MM.1S (cell line): ENCODE data around the gene RABGGTB.
"Not testable (repeated sequence)": the region's sequence is repeated elsewhere in the genome, so short reads cannot be mapped to it uniquely, and the experiment has no call there.

Source experiments
- DNase-seq: peaks from one replicate; pipeline ENCODE4 v3.0.0-alpha.2; 2015
- H2AFZ ChIP-seq: fragments of 300-600 bp; sonication (generic); 2 replicates; pipeline ENCODE4 v1.6.0; 2016; ENCODE audit warnings: antibody characterized with exemption, low read length
- H3F3A ChIP-seq: fragments of 300-600 bp; sonication (generic); 2 replicates; pipeline ENCODE4 v1.6.1; 2016; ENCODE audit warnings: mild to moderate bottlenecking, antibody characterized with exemption, low read length, moderate library complexity, mixed read lengths; ENCODE audit not compliant: insufficient read depth
- H3K27ac ChIP-seq: fragments of 300-600 bp; sonication (generic); 2 replicates; pipeline ENCODE4 v1.5.1; 2016; ENCODE audit warnings: mild to moderate bottlenecking, low read length
- H3K27me3 ChIP-seq: fragments of 300-600 bp; sonication (generic); replicated peaks from 2 replicates; pipeline ENCODE4 v1.6.0; 2016; ENCODE audit warnings: low read length; ENCODE audit not compliant: insufficient read depth
- H3K36me3 ChIP-seq: fragments of 300-600 bp; sonication (generic); replicated peaks from 2 replicates; pipeline ENCODE4 v1.6.1; 2016; ENCODE audit warnings: mild to moderate bottlenecking, low read length, mixed read lengths; ENCODE audit not compliant: insufficient read depth
- H3K4me1 ChIP-seq: fragments of 300-600 bp; sonication (generic); 2 replicates; pipeline ENCODE4 v1.6.1; 2016; ENCODE audit warnings: low read length, mixed read lengths
- H3K4me2 ChIP-seq: fragments of 300-600 bp; sonication (generic); 2 replicates; pipeline ENCODE4 v1.6.0; 2016; ENCODE audit warnings: low read depth, low read length
- H3K4me3 ChIP-seq: fragments of 300-600 bp; sonication (generic); 2 replicates; pipeline ENCODE4 v1.5.1; 2016; ENCODE audit warnings: low read length, mixed read lengths
- H3K79me2 ChIP-seq: fragments of 300-600 bp; sonication (generic); 2 replicates; pipeline ENCODE4 v1.6.1; 2016; ENCODE audit warnings: mixed run types, low read length, mixed read lengths
- H3K9ac ChIP-seq: fragments of 300-600 bp; sonication (generic); 2 replicates; pipeline ENCODE4 v1.6.1; 2016; ENCODE audit warnings: low read length, mixed read lengths
- H3K9me2 ChIP-seq: fragments of 300-600 bp; sonication (generic); replicated peaks from 2 replicates; pipeline ENCODE4 v1.6.1; 2016; ENCODE audit warnings: mild to moderate bottlenecking, low read length, mixed read lengths; ENCODE audit not compliant: insufficient read depth
- H3K9me3 ChIP-seq: fragments of 300-600 bp; sonication (generic); replicated peaks from 2 replicates; pipeline ENCODE4 v1.6.1; 2016; ENCODE audit warnings: mild to moderate bottlenecking, low read length, mixed read lengths; ENCODE audit not compliant: insufficient read depth
- H4K20me1 ChIP-seq: fragments of 300-600 bp; sonication (generic); 2 replicates; pipeline ENCODE4 v1.6.1; 2016; ENCODE audit warnings: mild to moderate bottlenecking, low read length, moderate library complexity, mixed read lengths; ENCODE audit not compliant: insufficient read depth
- CTCF ChIP-seq: fragments of 300-600 bp; sonication (generic); IDR thresholded peaks from 2 replicates; pipeline ENCODE4 v1.5.1; 2016; ENCODE audit warnings: antibody characterized with exemption, low read length, mixed read lengths
- EZH2 ChIP-seq: fragments of 300-600 bp; sonication (generic); optimal IDR thresholded peaks from 2 replicates; pipeline ENCODE3; 2017; ENCODE audit warnings: low read depth, mild to moderate bottlenecking, antibody characterized with exemption, low read length, mixed read lengths
- EZH2phosphoT487 ChIP-seq: fragments of 300-600 bp; sonication (generic); IDR thresholded peaks from 2 replicates; pipeline ENCODE4 v1.6.1; 2018; ENCODE audit warnings: antibody characterized with exemption, low read length

The RABGGTB gene

GRCh38 chr1:75797273-75797588 lies 11.2 kb downstream of the RABGGTB start:
- no peaks in the 10 kb centered on the region for H3K27me3 ChIP-seq
- H3K4me2 ChIP-seq, result no peak overlapping the region
- no peaks in the 10 kb centered on the region for H3K9me3 ChIP-seq
- TF ChIP-seq CTCF (no peak), EZH2phosphoT487 (no peak), EZH2 (no peak)
- H3K9me2 ChIP-seq, result no peaks in the 10 kb centered on the region
- peaks cover 12% of the 10 kb centered on the region; the same call in 1 of the 2 replicates for H3K36me3 ChIP-seq
- H3K27ac ChIP-seq, result no peak overlapping the region
- H3K79me2 ChIP-seq, result peaks cover 14% of the 10 kb centered on the region
- no peak for DNase-seq
- no peak overlapping the region for H3K9ac ChIP-seq
- H2AFZ ChIP-seq, result no peak overlapping the region
- peaks cover 67% of the 10 kb centered on the region for H3F3A ChIP-seq
- H3K4me3 ChIP-seq, result no peak overlapping the region
- H3K4me1 ChIP-seq, result no peaks in the 10 kb centered on the region
- peaks cover 25% of the 10 kb centered on the region for H4K20me1 ChIP-seq

GRCh38 chr1:75797606-75798216 lies 11.7 kb downstream of the RABGGTB start:
- Histone ChIP-seq H3K27me3 (no peaks in the 10 kb centered on the region), H4K20me1 (peaks cover 20% of the 10 kb centered on the region), H3K4me1 (no peaks in the 10 kb centered on the region), H3F3A (peaks cover 63% of the 10 kb centered on the region), H3K27ac (no peak overlapping the region), H3K9me3 (no peaks in the 10 kb centered on the region), H3K4me3 (no peak overlapping the region), H3K9ac (no peak overlapping the region), H2AFZ (no peak overlapping the region), H3K4me2 (no peak overlapping the region), H3K9me2 (no peaks in the 10 kb centered on the region), H3K79me2 (peaks cover 9% of the 10 kb centered on the region; the same call in 1 of the 2 replicates), H3K36me3 (peaks cover 9% of the 10 kb centered on the region; the same call in 1 of the 2 replicates)
- no peak for TF ChIP-seq CTCF
- no peak for TF ChIP-seq EZH2
- no peak for TF ChIP-seq EZH2phosphoT487
- DNase-seq, result no peak

- H3K4me3 ChIP-seq, H3K9me3 ChIP-seq: not testable (repeated sequence)
Observed at GRCh38 chr1:75801480-75801879, 15.4 kb downstream of the RABGGTB start.

DNA sequence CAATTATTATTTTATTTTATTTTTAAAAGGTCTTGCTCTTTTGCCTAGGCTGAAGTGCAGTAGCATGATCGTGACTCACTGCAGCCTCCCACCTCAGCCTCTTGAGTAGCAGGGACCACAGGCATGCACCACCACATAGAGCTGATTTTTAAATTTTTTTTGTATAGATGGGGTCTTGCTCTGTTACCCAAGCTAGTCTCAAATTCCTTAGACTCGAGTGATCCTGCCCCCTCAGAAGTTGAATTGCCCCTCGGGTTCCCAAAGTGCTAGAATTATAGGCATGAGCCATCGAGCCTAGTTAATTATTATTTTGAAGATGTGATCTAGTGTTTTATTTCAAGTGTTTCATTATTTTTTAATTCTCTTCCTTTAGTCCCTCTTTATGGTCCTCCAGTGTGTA lies 22.9 kb downstream of the RABGGTB start:
- no peaks in the 10 kb centered on the region for H3K36me3 ChIP-seq
- H4K20me1 ChIP-seq, result no peaks in the 10 kb centered on the region
- TF ChIP-seq CTCF, result no peak
- no peak for TF ChIP-seq EZH2phosphoT487
- TF ChIP-seq EZH2, result no peak
- no peaks in the 10 kb centered on the region for H3K27me3 ChIP-seq
- H3K4me3 ChIP-seq, result no peak overlapping the region
- DNase-seq, result no peak
- H3K9ac ChIP-seq, result no peak overlapping the region
- no peak overlapping the region for H3K27ac ChIP-seq
- no peaks in the 10 kb centered on the region for H3K9me2 ChIP-seq
- H2AFZ ChIP-seq, result no peak overlapping the region
- no peaks in the 10 kb centered on the region for H3K4me1 ChIP-seq
- no peak overlapping the region for H3K4me2 ChIP-seq
- no peaks in the 10 kb centered on the region for H3K9me3 ChIP-seq
- H3F3A ChIP-seq, result no peaks in the 10 kb centered on the region
- no peaks in the 10 kb centered on the region for H3K79me2 ChIP-seq

More at GRCh38 chr1:75801480-75801879, 15.4 kb downstream of the RABGGTB start:
- H3K9me2 ChIP-seq, H4K20me1 ChIP-seq, H3K27me3 ChIP-seq, H3K4me1 ChIP-seq, H3K4me2 ChIP-seq, H3K79me2 ChIP-seq, H2AFZ ChIP-seq, H3K36me3 ChIP-seq, H3K27ac ChIP-seq, H3K9ac ChIP-seq, DNase-seq: not testable (repeated sequence)
- peaks cover 30% of the 10 kb centered on the region for H3F3A ChIP-seq

- H3K9me2 ChIP-seq, H3K9me3 ChIP-seq, H3K27ac ChIP-seq, H3K27me3 ChIP-seq, H3F3A ChIP-seq, H4K20me1 ChIP-seq, H3K9ac ChIP-seq, H3K4me2 ChIP-seq, H3K36me3 ChIP-seq, H3K4me3 ChIP-seq, H2AFZ ChIP-seq, H3K4me1 ChIP-seq, DNase-seq, H3K79me2 ChIP-seq: not testable (repeated sequence)
Observed at GRCh38 chr1:75810113-75810512, 24.1 kb downstream of the RABGGTB start.
